D721Med (cell line): Measurements from ENCODE around the gene SHC3.

Experiments
- DNase-seq: peaks from one replicate; pipeline ENCODE4 v3.0.0; 2011; ENCODE audit warnings: low spot score; ENCODE audit not compliant: insufficient read length
- FAIRE-seq: peaks from 2 replicates; lab custom pipeline; 2011; peaks lifted over from hg19 to GRCh38; lab: Jason Lieb, UNC
- TF ChIP-seq, protein P1 (sequence below): IDR thresholded peaks from 2 replicates; pipeline ENCODE4 v1.5.1; 2012; ENCODE audit warnings: mild to moderate bottlenecking, control low read depth; ENCODE audit not compliant: insufficient read depth; ENCODE audit errors: missing control alignments

SHC3 gene

DNA sequence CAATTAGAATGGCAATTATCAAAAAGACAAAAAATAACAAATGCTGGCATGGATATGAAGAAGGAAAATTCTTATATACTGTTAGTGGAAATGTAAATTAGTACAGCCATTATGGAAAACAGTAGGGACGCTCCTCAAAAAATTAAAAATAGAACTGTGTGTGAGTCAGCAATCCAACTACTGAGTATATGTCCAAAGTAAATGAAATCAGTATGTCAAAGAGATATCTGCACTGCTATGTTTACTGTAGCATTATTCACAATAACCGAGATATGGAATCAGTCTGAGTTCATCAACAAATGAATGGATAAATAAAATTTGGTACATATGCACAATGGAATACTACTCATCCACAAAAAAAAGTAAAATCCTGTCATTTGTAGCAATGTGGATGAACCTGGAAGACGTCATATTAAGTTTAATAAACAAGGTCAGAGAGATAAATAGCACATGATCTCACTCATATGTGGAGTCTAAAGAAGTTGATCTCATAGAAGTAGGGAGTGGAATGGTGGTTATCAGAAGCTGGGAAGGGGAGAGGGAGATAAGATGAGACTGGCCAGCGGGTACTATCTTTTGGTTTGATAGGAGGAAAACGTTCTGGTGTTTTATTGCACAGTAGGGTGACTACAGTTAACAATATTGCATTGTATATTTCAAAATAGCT is 16.6 kb upstream of the SHC3 start:
- TF ChIP-seq, protein P1, sequence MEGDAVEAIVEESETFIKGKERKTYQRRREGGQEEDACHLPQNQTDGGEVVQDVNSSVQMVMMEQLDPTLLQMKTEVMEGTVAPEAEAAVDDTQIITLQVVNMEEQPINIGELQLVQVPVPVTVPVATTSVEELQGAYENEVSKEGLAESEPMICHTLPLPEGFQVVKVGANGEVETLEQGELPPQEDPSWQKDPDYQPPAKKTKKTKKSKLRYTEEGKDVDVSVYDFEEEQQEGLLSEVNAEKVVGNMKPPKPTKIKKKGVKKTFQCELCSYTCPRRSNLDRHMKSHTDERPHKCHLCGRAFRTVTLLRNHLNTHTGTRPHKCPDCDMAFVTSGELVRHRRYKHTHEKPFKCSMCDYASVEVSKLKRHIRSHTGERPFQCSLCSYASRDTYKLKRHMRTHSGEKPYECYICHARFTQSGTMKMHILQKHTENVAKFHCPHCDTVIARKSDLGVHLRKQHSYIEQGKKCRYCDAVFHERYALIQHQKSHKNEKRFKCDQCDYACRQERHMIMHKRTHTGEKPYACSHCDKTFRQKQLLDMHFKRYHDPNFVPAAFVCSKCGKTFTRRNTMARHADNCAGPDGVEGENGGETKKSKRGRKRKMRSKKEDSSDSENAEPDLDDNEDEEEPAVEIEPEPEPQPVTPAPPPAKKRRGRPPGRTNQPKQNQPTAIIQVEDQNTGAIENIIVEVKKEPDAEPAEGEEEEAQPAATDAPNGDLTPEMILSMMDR, result no peak
- FAIRE-seq, result no peak

DNA sequence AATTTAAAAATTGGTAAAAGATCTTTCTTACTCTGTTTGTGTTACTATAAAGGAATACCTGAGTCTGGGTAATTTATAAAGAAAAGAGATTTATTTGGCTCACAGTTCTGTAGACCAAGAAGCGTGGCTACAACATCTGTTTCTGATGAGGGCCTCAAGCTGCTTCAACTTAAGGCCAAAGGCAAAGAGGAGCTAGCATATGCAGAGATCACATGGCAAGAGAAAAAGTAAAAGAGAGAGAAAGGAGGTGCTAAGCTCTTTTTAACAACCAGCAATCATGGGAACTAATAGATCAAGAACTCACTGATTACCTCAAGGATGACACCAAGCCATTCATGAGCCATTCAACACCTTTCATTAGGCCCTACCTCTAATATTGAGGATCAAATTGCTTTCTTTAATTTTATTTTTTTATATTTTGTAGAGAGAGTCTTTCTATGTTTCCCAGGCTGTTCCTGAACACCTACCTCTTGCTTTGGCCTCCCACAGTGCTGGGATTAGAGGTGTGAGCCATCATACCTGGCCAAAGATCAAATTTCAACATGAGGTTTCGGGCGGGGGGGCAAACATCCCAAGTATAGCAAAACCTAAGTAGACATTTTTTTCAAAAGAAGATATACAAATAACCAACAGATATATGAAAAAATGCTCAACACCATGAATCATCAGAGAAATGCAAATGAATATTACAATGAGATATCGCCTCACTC is 16.0 kb upstream of the SHC3 start:
- TF ChIP-seq, protein P1, result no peak
- FAIRE-seq, result no peak
- no peak for DNase-seq

More for the DNA sequence above, 16.6 kb upstream of the SHC3 start:
- no peak for DNase-seq

DNA sequence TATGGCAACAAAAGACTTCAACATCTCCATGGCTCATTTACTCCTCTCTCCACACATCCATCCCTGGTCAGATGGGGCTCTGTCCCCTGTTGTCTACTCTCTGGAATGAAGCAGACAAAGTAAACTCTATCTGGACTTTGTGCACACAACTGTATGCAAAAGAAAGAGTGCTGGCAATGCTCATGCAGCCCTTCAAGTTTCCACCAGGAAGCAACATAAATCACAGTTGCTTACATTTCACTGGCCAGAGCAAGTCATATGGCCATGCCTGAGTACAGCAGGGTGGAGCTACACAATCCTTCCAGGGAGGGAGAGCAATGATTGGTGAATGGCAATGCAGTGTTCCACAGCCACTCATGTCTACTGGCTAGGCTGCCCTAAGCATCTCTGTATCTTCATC is 12.4 kb upstream of the SHC3 start:
- no peak for FAIRE-seq
- TF ChIP-seq, protein P1, result no peak
- no peak for DNase-seq

DNA sequence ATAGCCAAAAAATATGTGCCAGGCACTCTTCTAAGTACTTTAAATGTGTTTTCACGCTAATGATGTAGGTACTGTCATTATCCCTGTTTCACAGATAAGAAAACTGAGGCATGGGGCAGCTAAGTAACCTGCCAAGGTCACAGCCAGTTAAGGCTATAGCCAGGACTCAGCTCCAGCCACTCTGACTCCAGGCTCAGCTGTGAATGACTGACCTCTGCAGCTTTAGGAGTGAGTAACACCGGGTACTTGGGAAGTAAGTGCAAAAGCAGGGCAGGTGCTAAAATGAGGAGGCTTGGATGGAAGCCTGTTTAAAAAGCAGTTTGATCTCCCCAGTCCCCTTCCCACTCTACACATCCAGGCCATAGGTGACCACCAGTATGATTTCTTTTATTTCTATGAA is 10.6 kb upstream of the SHC3 start:
- TF ChIP-seq, protein P1, result no peak
- no peak for DNase-seq
- no peak for FAIRE-seq

DNA sequence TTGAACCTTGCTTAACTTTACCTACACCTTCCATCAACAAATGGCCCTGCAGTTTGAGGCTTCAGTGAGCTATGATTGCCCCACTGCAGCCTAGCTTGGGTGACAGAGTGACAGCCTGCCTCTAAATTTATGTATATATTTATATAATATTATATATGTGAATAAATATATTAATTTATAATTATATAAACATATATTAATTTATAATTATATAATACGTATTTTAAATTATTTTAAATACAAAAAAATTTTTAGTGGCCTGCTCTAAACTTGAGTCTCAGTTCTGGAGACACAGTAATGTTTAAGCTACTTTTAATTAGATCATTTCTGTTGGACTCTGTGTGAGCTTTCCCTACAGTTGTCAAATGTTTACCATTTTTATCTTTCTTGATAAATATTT is 9.3 kb upstream of the SHC3 start:
- DNase-seq, result no peak
- TF ChIP-seq, protein P1, result no peak
- FAIRE-seq, result no peak

DNA sequence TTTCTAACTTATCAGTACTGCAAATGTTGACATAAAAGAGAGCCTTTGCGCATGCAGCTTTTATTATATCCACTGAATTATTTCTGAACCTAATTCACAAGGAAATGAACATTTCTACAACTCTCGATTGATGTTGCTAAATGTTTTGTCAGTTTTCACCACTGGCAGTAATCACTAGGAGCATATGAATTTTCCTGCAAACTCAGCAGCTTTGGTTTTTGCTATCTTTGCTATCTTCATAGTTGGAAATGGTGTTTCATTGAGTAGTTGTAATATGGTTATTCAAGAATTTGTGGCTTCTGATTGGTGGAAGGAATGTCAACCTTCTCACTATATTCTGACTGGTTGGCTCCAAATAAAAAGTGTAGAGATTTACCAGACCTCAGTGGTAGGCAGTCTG is 8.9 kb upstream of the SHC3 start:
- no peak for DNase-seq
- no peak for FAIRE-seq
- TF ChIP-seq, protein P1, result no peak

DNA sequence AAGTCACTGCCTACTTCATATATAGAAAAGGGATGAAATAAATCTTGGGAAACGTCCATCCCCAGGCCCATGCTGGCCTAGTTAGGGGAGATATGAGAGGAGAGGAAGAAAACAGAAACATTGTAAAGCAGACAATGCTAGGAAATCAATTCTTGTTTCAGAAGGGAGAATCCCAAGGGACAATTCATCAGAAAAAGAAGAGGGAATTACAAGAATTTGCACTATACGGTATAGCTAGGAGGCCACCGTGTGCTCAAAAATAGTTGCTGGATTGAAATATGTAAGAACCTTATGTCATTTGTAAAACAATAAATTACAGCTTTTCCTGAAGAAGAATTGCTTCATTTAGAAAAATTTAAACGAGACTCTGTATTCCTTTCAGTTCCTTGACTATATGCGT is 8.3 kb upstream of the SHC3 start:
- DNase-seq (no peak), FAIRE-seq (no peak)
- TF ChIP-seq, protein P1, result no peak
